CMK (cell line): ENCODE data around the gene SH3RF3.

Experiments
- DNase-seq: peaks from one replicate; pipeline ENCODE4 v3.0.0-alpha.2; 2010; ENCODE audit warnings: low read depth

SH3RF3 gene

GRCh38 chr2:109243526-109244303 is 114.7 kb downstream of the SH3RF3 start:
- DNase-seq, result no peak

GRCh38 chr2:109244304-109244582 is 115.2 kb downstream of the SH3RF3 start:
- DNase-seq, result no peak

- no peak for DNase-seq
Measured at GRCh38 chr2:109244750-109245382, 115.9 kb downstream of the SH3RF3 start.

- DNase-seq, result no peak
Measured at GRCh38 chr2:109246176-109246575, 117.2 kb downstream of the SH3RF3 start.

GRCh38 chr2:109246616-109247015 is 117.6 kb downstream of the SH3RF3 start:
- no peak for DNase-seq

- DNase-seq, result no peak
Measured at GRCh38 chr2:109247340-109247739, 118.3 kb downstream of the SH3RF3 start.

- DNase-seq, result no peak
Measured at GRCh38 chr2:109247812-109248211, 118.8 kb downstream of the SH3RF3 start.

GRCh38 chr2:109248590-109248989 is 119.6 kb downstream of the SH3RF3 start:
- no peak for DNase-seq

- no peak for DNase-seq
Measured at GRCh38 chr2:109253217-109253616, 124.2 kb downstream of the SH3RF3 start.

- DNase-seq, result no peak
Measured at GRCh38 chr2:109254174-109254904, 125.3 kb downstream of the SH3RF3 start.

- DNase-seq, result no peak
Measured at GRCh38 chr2:109255654-109256053, 126.6 kb downstream of the SH3RF3 start.

- no peak for DNase-seq
Measured at GRCh38 chr2:109256111-109256510, 127.1 kb downstream of the SH3RF3 start.

- no peak for DNase-seq
Measured at GRCh38 chr2:109256921-109257320, 127.9 kb downstream of the SH3RF3 start.

- DNase-seq, result no peak
Measured at GRCh38 chr2:109257653-109258052, 128.6 kb downstream of the SH3RF3 start.

GRCh38 chr2:109258376-109258775 is 129.4 kb downstream of the SH3RF3 start:
- DNase-seq, result no peak

GRCh38 chr2:109258905-109259540 is 130.0 kb downstream of the SH3RF3 start:
- no peak for DNase-seq

GRCh38 chr2:109259671-109260070 is 130.7 kb downstream of the SH3RF3 start:
- DNase-seq, result no peak

GRCh38 chr2:109260116-109260855 is 131.3 kb downstream of the SH3RF3 start:
- no peak for DNase-seq

GRCh38 chr2:109260886-109261700 is 132.1 kb downstream of the SH3RF3 start:
- DNase-seq, result no peak

GRCh38 chr2:109261906-109262631 is 133.1 kb downstream of the SH3RF3 start:
- DNase-seq, result no peak
